HL-60 (cell line): Measurements from ENCODE around the gene ARMC2.
A peak's percentile ranks its signal among the peaks of the same experiment; 100 is the strongest.

Source experiments
- DNase-seq, 2 experiments: peaks; one replicate each; pipeline ENCODE4 v3.0.0-alpha.2; 2010 to 2020; ENCODE audit warnings: low read depth in 1 of 2, low spot score in 1 of 2
- H3K27ac ChIP-seq: fragments of 250-450 bp; sonication (Bioruptor Pico); replicated peaks from 2 replicates; pipeline ENCODE4 v1.5.1; 2020; ENCODE audit warnings: mild to moderate bottlenecking, moderate library complexity
- H3K27me3 ChIP-seq: fragments of 250-450 bp; sonication (Bioruptor Pico); 2 replicates; pipeline ENCODE4 v1.5.1; 2021; ENCODE audit warnings: mild to moderate bottlenecking, moderate library complexity; ENCODE audit not compliant: insufficient read depth, poor library complexity, severe bottlenecking
- H3K4me3 ChIP-seq: replicated peaks from 2 replicates; pipeline ENCODE4 v1.5.1; 2011; ENCODE audit warnings: mild to moderate bottlenecking, control low read depth, low read length; ENCODE audit not compliant: insufficient read depth
- CTCF ChIP-seq: IDR thresholded peaks from one replicate; pipeline ENCODE4 v1.5.1; 2011; ENCODE audit warnings: low read length, control low read depth, inconsistent platforms; ENCODE audit not compliant: insufficient read depth
- GABPA ChIP-seq: IDR thresholded peaks from 2 replicates; pipeline ENCODE4 v1.6.1; 2012; ENCODE audit warnings: low read depth
- POLR2AphosphoS5 ChIP-seq: IDR thresholded peaks from 2 replicates; pipeline ENCODE4 v1.6.1; 2012; ENCODE audit warnings: low read depth
- REST ChIP-seq: IDR thresholded peaks from 2 replicates; pipeline ENCODE4 v1.6.1; 2012; ENCODE audit warnings: low read depth; ENCODE audit not compliant: insufficient replicate concordance
- SPI1 ChIP-seq: IDR thresholded peaks from 2 replicates; pipeline ENCODE4 v1.6.1; 2012; ENCODE audit warnings: low read depth, mild to moderate bottlenecking, borderline replicate concordance

ARMC2 gene

GRCh38 chr6:109008054-109008453 is 159.8 kb downstream of the ARMC2 start:
- TF ChIP-seq SPI1: no peak
- H3K4me3 ChIP-seq: no peak overlapping the region
- no peaks in the 10 kb centered on the region for H3K27me3 ChIP-seq
- no peak for DNase-seq
- no peak overlapping the region for H3K27ac ChIP-seq

- Histone ChIP-seq H3K4me3 (peak overlapping the region; percentile 78), H3K27ac (peak overlapping the region; percentile 54), H3K27me3 (no peaks in the 10 kb centered on the region)
- TF ChIP-seq SPI1: no peak
- TF ChIP-seq GABPA: no peak
- no peak for TF ChIP-seq CTCF
- TF ChIP-seq REST: no peak
- no peak for TF ChIP-seq POLR2AphosphoS5
- DNase-seq: peak in 1 of 2 experiments; percentile 21
Measured at GRCh38 chr6:109008537-109009235, 160.5 kb downstream of the ARMC2 start.

GRCh38 chr6:109009236-109009961 is 161.2 kb downstream of the ARMC2 start:
- TF ChIP-seq CTCF (no peak), SPI1 (no peak; the same call in 1 of the 2 replicates), REST (no peak), GABPA (no peak), POLR2AphosphoS5 (peak; percentile 55)
- Histone ChIP-seq H3K27me3 (no peaks in the 10 kb centered on the region), H3K27ac (peak overlapping the region; percentile 72), H3K4me3 (peak overlapping the region; percentile 78)
- DNase-seq: peak; percentile 47 to 85

GRCh38 chr6:109009962-109010704 is 161.9 kb downstream of the ARMC2 start:
- Histone ChIP-seq H3K27ac (peak overlapping the region; percentile 72), H3K27me3 (no peaks in the 10 kb centered on the region), H3K4me3 (peak overlapping the region; percentile 74)
- TF ChIP-seq SPI1 (no peak), REST (no peak), GABPA (no peak), POLR2AphosphoS5 (no peak), CTCF (no peak)
- DNase-seq: no peak
